PC-3 (cell line): ENCODE measurements around the gene CHMP2A.
A peak's percentile ranks its signal among the peaks of the same experiment; 100 is the strongest.

Experiments
- EZH2 ChIP-seq: fragments of 300-600 bp; sonication (generic); IDR thresholded peaks from one replicate; pipeline ENCODE4 v1.6.1; 2017; ENCODE audit warnings: antibody characterized with exemption, mild to moderate bottlenecking, low read length; ENCODE audit not compliant: unreplicated experiment
- EZH2phosphoT487 ChIP-seq: fragments of 300-600 bp; sonication (generic); IDR thresholded peaks from 2 replicates; pipeline ENCODE4 v1.6.1; 2018; ENCODE audit warnings: mild to moderate bottlenecking, antibody characterized with exemption, low read length, borderline replicate concordance
- TF ChIP-seq, protein P1 (sequence below): fragments of 300-600 bp; sonication (generic); conservative IDR thresholded peaks from 2 replicates; pipeline ENCODE4 v1.5.1; 2017; ENCODE audit warnings: antibody characterized with exemption, low read depth, mild to moderate bottlenecking, low read length

- TF ChIP-seq, protein P1, sequence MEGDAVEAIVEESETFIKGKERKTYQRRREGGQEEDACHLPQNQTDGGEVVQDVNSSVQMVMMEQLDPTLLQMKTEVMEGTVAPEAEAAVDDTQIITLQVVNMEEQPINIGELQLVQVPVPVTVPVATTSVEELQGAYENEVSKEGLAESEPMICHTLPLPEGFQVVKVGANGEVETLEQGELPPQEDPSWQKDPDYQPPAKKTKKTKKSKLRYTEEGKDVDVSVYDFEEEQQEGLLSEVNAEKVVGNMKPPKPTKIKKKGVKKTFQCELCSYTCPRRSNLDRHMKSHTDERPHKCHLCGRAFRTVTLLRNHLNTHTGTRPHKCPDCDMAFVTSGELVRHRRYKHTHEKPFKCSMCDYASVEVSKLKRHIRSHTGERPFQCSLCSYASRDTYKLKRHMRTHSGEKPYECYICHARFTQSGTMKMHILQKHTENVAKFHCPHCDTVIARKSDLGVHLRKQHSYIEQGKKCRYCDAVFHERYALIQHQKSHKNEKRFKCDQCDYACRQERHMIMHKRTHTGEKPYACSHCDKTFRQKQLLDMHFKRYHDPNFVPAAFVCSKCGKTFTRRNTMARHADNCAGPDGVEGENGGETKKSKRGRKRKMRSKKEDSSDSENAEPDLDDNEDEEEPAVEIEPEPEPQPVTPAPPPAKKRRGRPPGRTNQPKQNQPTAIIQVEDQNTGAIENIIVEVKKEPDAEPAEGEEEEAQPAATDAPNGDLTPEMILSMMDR, result peak; percentile 40
- TF ChIP-seq EZH2phosphoT487, result no peak
- no peak for TF ChIP-seq EZH2
Measured at GRCh38 chr19:58516964-58517833, 37.7 kb downstream of the CHMP2A start.
